GM10248 (cell line): Measurements from ENCODE around the gene VEGFA.

ENCODE experiments used
- CTCF ChIA-PET: fragments of 300-600 bp; sonication (Branson Sonifier 250); formaldehyde crosslinking; extraction: SDS; loops from one replicate; lab custom pipeline; 2021; ENCODE audit warnings: antibody characterized with exemption; lab: Yijun Ruan, JAX
- POLR2A ChIA-PET: fragments of 350-650 bp; sonication (Branson Sonifier 250); formaldehyde crosslinking; extraction: SDS; loops from one replicate; lab custom pipeline; 2020; ENCODE audit warnings: antibody characterized with exemption; lab: Yijun Ruan, JAX
- DNase-seq: peaks from one replicate; pipeline ENCODE4 v3.0.0; 2012; ENCODE audit errors: extremely low spot score
- TF ChIP-seq, protein P1 (sequence below): IDR thresholded peaks from 2 replicates; pipeline ENCODE4 v1.5.1; 2012; ENCODE audit warnings: mild to moderate bottlenecking, low read depth; ENCODE audit errors: extremely low read depth, missing control alignments, control extremely low read depth

The VEGFA gene

DNA sequence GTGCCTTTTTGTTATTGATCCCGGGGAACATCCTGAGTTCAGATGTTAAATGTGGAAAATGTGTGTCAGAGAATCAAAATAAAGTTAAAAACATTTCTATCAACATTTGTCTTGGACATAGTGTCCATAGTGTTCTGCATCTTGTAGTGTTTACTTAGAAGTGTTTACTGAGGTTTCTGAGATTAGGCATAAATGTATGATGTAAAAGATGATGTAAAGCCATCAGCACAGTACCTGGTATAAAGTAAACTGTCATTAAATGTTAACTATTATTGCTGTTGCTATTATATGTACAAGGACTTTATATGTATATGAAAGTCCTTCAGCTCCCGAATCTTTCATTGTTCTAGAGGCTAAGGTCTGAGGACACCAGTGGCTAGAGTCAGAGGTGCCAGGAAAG, 28.2 kb upstream of the VEGFA start:
- POLR2A ChIA-PET: no interaction called here
- CTCF ChIA-PET: interaction anchor here (1.4 to 5.9 kb wide), 4 partner anchors 8 to 27 kb away, joined by 5 to 48 read pairs (median 8); partner anchors contain the start of gene VEGFA
- TF ChIP-seq, protein P1, sequence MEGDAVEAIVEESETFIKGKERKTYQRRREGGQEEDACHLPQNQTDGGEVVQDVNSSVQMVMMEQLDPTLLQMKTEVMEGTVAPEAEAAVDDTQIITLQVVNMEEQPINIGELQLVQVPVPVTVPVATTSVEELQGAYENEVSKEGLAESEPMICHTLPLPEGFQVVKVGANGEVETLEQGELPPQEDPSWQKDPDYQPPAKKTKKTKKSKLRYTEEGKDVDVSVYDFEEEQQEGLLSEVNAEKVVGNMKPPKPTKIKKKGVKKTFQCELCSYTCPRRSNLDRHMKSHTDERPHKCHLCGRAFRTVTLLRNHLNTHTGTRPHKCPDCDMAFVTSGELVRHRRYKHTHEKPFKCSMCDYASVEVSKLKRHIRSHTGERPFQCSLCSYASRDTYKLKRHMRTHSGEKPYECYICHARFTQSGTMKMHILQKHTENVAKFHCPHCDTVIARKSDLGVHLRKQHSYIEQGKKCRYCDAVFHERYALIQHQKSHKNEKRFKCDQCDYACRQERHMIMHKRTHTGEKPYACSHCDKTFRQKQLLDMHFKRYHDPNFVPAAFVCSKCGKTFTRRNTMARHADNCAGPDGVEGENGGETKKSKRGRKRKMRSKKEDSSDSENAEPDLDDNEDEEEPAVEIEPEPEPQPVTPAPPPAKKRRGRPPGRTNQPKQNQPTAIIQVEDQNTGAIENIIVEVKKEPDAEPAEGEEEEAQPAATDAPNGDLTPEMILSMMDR: no peak
- no peak for DNase-seq

DNA sequence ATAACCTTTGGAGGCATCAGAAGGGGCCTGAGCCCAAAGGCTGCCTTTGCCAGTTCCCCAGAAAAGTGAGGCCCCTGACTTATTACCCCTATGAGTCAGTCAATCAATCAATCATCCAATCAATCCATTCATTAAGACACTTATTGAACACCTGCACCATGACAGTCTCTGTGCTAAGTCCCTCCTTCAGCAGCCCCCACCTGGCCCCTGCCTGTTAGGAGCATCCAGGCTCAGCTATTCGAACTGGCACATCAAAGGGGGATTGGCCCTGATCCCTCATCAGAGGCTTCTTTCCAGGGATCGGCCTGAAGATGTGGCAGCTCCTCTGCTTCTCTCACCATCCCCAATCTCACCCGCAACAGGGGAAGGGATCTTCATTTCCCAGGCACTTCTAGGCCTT, 27.7 kb upstream of the VEGFA start:
- TF ChIP-seq, protein P1: no peak
- ChIA-PET POLR2A (no interaction called here), CTCF (interaction anchor here (0.9 to 5.9 kb wide), 8 partner anchors 8 to 75 kb away, joined by 3 to 48 read pairs (median 6); partner anchors contain the start of gene VEGFA)
- DNase-seq: no peak

DNA sequence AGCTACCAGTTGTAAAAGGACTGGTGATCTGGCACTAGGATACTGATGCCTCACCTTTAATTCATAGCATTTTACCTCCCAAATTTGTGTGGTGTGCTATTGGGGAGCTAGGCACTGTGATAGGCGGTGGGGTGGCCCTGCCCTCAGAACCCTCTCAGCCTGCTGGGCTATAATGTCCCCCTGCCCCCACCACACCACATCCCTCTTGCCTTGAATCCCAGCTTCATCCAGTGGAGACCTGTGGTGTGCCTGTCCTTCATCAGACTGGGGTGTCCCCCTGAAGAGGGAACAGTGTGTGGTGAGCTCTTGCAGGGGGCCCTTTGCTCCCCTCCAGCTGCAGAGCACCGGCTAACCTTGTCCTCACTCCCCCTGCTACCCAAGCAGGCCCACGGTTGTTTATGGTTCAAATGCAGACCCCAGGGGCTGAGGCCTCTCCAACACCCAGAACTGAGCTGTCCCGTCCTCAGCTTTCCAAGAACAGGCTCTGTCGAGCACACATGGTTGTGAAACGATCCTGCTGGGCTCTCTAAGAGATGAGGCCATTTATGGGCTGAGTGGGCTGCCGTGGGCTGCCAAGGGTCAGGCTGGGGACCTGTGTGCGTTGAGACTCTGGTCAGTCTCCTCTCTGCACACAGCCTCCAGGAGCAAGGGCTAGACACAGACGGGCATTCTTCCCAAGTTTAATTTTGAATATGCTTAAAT, 26.9 kb upstream of the VEGFA start:
- POLR2A ChIA-PET: no interaction called here
- no peak for DNase-seq

DNA sequence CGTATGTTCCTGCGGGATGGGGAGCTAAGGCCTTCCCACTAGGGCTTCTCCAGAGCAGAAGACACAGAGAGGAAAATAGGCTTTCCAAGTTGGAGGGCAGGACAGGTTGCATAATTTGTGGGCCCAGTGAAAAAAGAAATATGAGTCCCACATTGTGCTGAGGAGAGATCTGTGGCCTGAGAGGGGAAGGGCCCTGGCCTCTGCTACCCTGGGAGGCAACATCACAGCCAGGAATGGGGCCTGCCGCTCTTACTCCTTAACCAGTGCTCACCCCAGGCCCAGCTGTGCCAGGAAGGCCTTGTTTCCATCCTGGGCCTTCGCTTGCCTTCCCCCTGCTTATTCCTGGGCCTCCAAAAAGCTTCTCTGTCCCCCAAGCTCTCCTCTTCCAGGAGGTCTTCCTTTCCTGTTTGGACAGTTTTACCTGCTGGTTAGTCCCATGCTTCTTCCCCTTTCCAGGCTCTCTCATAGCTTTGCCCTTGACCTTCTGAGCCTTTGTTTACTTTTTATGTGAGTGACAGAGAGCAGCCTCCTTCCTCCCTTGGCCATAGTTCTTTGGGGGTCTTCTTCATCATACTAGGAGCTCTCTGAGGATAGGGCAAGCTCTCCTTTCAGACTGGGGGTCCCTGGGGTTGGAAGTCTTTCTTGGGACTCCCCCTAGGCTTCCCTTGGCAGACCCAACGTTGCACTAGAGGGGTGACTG, 26.2 kb upstream of the VEGFA start:
- TF ChIP-seq, protein P1: no peak
- CTCF ChIA-PET: interaction anchor here (0.8 to 5.9 kb wide), 12 partner anchors 8 to 429 kb away, joined by 3 to 48 read pairs (median 5); partner anchors contain the start of gene VEGFA
- POLR2A ChIA-PET: no interaction called here
- no peak for DNase-seq

More for the DNA sequence above, 26.9 kb upstream of the VEGFA start:
- TF ChIP-seq, protein P1: no peak
- CTCF ChIA-PET: interaction anchor here (0.8 to 5.9 kb wide), 10 partner anchors 9 to 354 kb away, joined by 3 to 48 read pairs (median 4); partner anchors contain the start of gene VEGFA

DNA sequence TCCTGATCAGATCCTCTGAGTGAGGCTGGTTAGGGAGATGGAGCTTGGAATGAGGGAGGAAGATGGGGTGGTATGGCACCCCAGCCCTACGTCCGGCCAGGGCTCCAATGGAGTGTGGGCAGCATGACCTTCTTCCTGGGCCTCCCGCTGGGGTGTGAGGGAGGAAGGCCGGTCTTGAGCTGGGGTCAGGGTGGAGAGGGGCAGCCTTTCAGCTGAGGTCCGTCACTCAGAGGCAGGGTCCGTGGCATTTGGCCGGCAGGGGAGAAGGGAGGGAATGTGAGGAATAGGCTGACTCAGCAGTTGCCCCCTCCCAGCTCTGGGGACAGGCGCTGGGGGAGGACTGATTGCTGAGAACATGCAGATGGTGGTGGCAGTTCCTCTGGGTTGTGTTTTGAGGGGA, 25.5 kb upstream of the VEGFA start:
- no peak for DNase-seq
- CTCF ChIA-PET: interaction anchor here (0.9 to 5.9 kb wide), 14 partner anchors 9 to 428 kb away, joined by 3 to 48 read pairs (median 4); partner anchors contain the start of gene VEGFA
- POLR2A ChIA-PET: no interaction called here
- TF ChIP-seq, protein P1: no peak

DNA sequence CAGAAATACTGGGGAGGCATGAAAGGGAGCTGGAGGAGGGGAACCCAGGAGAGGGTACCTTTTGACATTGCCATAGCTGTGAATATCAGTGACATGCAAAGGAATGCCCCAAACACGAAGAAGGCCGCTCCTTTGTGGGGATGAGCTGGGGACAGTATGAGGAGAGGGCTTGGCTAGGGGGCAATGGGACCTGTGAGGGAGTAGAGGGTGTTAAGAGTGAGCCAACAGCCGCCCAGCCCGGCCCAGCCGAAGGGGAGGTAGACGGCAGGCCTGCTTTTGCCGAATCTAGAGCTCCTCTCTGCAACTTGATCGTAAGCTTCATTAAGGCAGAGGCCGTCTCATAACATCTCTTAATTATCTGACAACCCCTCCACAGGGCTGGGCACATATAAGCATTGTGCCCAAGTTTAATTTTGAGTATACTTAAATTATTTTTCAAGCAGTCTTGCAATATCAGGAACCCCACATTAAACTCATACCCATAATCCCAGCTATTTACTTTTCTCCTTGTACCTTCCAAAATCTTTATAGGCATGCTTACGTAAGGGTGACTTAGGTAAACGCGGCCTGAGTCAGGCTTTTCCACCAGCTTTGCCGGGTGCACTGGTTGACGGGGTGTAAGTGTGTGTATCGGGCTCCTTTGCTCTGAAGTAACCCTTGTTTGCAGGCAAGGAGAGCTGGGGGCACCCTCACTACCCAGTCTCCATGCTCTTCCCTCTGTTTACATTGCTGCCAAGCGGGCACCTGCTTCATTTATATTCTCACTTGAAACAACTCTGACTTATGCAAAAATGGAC, 24.9 kb upstream of the VEGFA start:
- no peak for DNase-seq
- POLR2A ChIA-PET: no interaction called here
- CTCF ChIA-PET: interaction anchor here (0.7 to 5.9 kb wide), 11 partner anchors 9 to 427 kb away, joined by 3 to 48 read pairs (median 4); partner anchors contain the start of gene VEGFA
- TF ChIP-seq, protein P1: no peak
